ENCODE results near the gene IRX3.
"Not testable (repeated sequence)": the region's sequence is repeated elsewhere in the genome, so short reads cannot be mapped to it uniquely, and the experiment has no call there.

IRX3 gene

GRCh38 chr16:54273566-54273965 lies 13.0 kb downstream of the IRX3 start:
- no peak for DNase-seq

GRCh38 chr16:54270711-54271110 lies 15.9 kb downstream of the IRX3 start:
- no peak for DNase-seq

GRCh38 chr16:54269461-54269860 lies 17.1 kb downstream of the IRX3 start:
- DNase-seq, result no peak

- DNase-seq, result no peak
These were observed 17.8 kb downstream of the IRX3 start for GRCh38 chr16:54268766-54269165.

GRCh38 chr16:54268340-54268739 lies 18.2 kb downstream of the IRX3 start:
- DNase-seq, result no peak

- no peak for DNase-seq
These were observed 20.1 kb downstream of the IRX3 start for GRCh38 chr16:54266363-54266955.

- no peak for DNase-seq
These were observed 20.9 kb downstream of the IRX3 start for GRCh38 chr16:54265575-54266107.

- DNase-seq, result no peak
These were observed 33.5 kb downstream of the IRX3 start for GRCh38 chr16:54253118-54253517.

GRCh38 chr16:54248863-54249710 lies 37.5 kb downstream of the IRX3 start:
- DNase-seq, result no peak

GRCh38 chr16:54247705-54248104 lies 38.9 kb downstream of the IRX3 start:
- not testable (repeated sequence) for DNase-seq

GRCh38 chr16:54246454-54246821 lies 40.1 kb downstream of the IRX3 start:
- no peak for DNase-seq

GRCh38 chr16:54245788-54246453 lies 40.7 kb downstream of the IRX3 start:
- no peak for DNase-seq

GRCh38 chr16:54244061-54244886 lies 42.3 kb downstream of the IRX3 start:
- DNase-seq, result no peak

- DNase-seq, result no peak
These were observed 43.4 kb downstream of the IRX3 start for GRCh38 chr16:54243202-54243601.

GRCh38 chr16:54242199-54242598 lies 44.4 kb downstream of the IRX3 start:
- no peak for DNase-seq

- DNase-seq, result no peak
These were observed 45.1 kb downstream of the IRX3 start for GRCh38 chr16:54241525-54241924.

- DNase-seq, result no peak
These were observed 46.1 kb downstream of the IRX3 start for GRCh38 chr16:54240271-54241129.

GRCh38 chr16:54239456-54239855 lies 47.1 kb downstream of the IRX3 start:
- no peak for DNase-seq

GRCh38 chr16:54236773-54237172 lies 49.8 kb downstream of the IRX3 start:
- no peak for DNase-seq

GRCh38 chr16:54233615-54234014 lies 53.0 kb downstream of the IRX3 start:
- DNase-seq, result no peak
